ENCODE measurements around the gene C2orf42. TPM values are rescaled to one million over a fixed set of nuclear protein-coding genes. Genes with fewer than 3 reads are reported as not detected.

Gene C2orf42
- 6.6 to 9.8 TPM (median 8.2 TPM) in 5 replicates for total RNA-seq (2022; extraction: Qiagen RNA extraction)

GRCh38 chr2:70190418-70191243 is at the start of gene C2orf42:
Gene C2orf42, minus strand, starts transcription at chr2:70191019. Its CDS starts 9,034 bp downstream, at chr2:70181985.

Other genes starting within 250 kb of the C2orf42 start
- gene ASPRV1, start 229.4 kb downstream of the C2orf42 start, total RNA-seq (2022; extraction: Qiagen RNA extraction): 0.18 to 0.44 TPM (median 0.30 TPM) in 5 replicates
- 339 to 436 TPM (median 419 TPM) in 5 replicates for gene PCBP1, start 103.5 kb downstream of the C2orf42 start, total RNA-seq (2022; extraction: Qiagen RNA extraction)
- 35.4 to 57.9 TPM (median 47.6 TPM) in 5 replicates for gene TIA1, start 57.6 kb upstream of the C2orf42 start, total RNA-seq (2022; extraction: Qiagen RNA extraction)
- gene PCYOX1, start 67.1 kb upstream of the C2orf42 start, total RNA-seq (2022; extraction: Qiagen RNA extraction): 36.9 to 55.8 TPM (median 50.5 TPM) in 5 replicates
- gene SNRPG, start 102.7 kb upstream of the C2orf42 start, total RNA-seq (2022; extraction: Qiagen RNA extraction): 298 to 437 TPM (median 317 TPM) in 5 replicates
- 89.6 to 98.4 TPM (median 94.8 TPM) in 5 replicates for gene FAM136A, start 111.0 kb upstream of the C2orf42 start, total RNA-seq (2022; extraction: Qiagen RNA extraction)